SK-N-MC (cell line): ENCODE measurements around the gene JAZF1.

Experiments used
- DNase-seq: peaks from one replicate; pipeline ENCODE4 v3.0.0-alpha.2; 2011; ENCODE audit warnings: low read depth, low spot score
- H3K27ac ChIP-seq: fragments of 200-600 bp; sonication (generic); 2 replicates; pipeline ENCODE4 v1.5.1; 2016; ENCODE audit warnings: mixed run types
- H3K36me3 ChIP-seq: fragments of 200-600 bp; sonication (generic); 2 replicates; pipeline ENCODE4 v1.6.1; 2017; ENCODE audit warnings: antibody characterized with exemption, low read length, mixed read lengths; ENCODE audit not compliant: insufficient read depth
- H3K4me3 ChIP-seq: fragments of 200-600 bp; sonication (generic); 2 replicates; pipeline ENCODE4 v1.5.1; 2016
- H3K9ac ChIP-seq: fragments of 200-600 bp; sonication (generic); 2 replicates; pipeline ENCODE4 v1.8.0; 2017; ENCODE audit warnings: mixed run types, mixed read lengths; ENCODE audit not compliant: insufficient read length
- H3K9me3 ChIP-seq: fragments of 200-600 bp; sonication (generic); 2 replicates; pipeline ENCODE4 v1.6.1; 2017; ENCODE audit warnings: low read depth, mild to moderate bottlenecking, antibody characterized with exemption, low read length, moderate library complexity, mixed read lengths
- EZH2 ChIP-seq: fragments of 200-600 bp; sonication (generic); IDR thresholded peaks from one replicate; pipeline ENCODE4 v1.6.1; 2017; ENCODE audit warnings: antibody characterized with exemption
- FOXP2 ChIP-seq: optimal IDR thresholded peaks from 2 replicates; pipeline ENCODE3; 2011; ENCODE audit warnings: mild to moderate bottlenecking, moderate library complexity; ENCODE audit not compliant: insufficient read depth; ENCODE audit errors: extremely low read length, control extremely low read depth
- POLR2AphosphoS5 ChIP-seq: IDR thresholded peaks from 2 replicates; pipeline ENCODE4 v1.6.1; 2012; ENCODE audit warnings: mild to moderate bottlenecking, low read depth, low read length, borderline replicate concordance

JAZF1 gene

DNA sequence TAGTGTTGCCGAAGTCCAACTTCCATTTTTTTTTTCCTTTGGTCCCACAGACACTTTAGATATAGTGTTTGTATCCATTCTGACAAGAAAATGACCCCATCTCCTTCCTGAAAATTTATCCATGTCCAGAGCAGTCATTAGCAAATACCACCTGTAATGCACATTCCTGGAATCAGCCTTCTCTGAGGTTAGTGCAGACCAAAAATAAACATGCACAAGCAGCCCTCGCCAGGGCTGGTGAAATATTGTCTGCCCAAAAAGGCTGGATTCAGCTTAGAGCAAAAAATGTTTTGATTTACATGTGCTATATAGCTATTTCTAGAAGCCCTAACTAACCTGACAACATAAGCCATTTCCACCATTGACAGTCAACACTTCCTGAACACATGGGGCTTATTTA is 294.9 kb downstream of the JAZF1 start:
- no peak for TF ChIP-seq EZH2
- TF ChIP-seq FOXP2: no peak
- TF ChIP-seq POLR2AphosphoS5: no peak

GRCh38 chr7:27883696-27884095 is 296.9 kb downstream of the JAZF1 start:
- no peak for TF ChIP-seq POLR2AphosphoS5
- no peak for TF ChIP-seq FOXP2
- no peak for TF ChIP-seq EZH2
- DNase-seq: no peak
- H3K27ac ChIP-seq: no peak overlapping the region
- H3K36me3 ChIP-seq: no peaks in the 10 kb centered on the region
- no peaks in the 10 kb centered on the region for H3K9me3 ChIP-seq
- no peak overlapping the region for H3K9ac ChIP-seq
- H3K4me3 ChIP-seq: 0 out of 2 replicates have a peak overlapping the region, but pooled peaks have one; percentile 33

More for the DNA sequence above, 294.9 kb downstream of the JAZF1 start:
- no peaks in the 10 kb centered on the region for H3K36me3 ChIP-seq
- H3K9me3 ChIP-seq: no peaks in the 10 kb centered on the region
- no peak overlapping the region for H3K4me3 ChIP-seq
- H3K27ac ChIP-seq: no peak overlapping the region
- H3K9ac ChIP-seq: no peak overlapping the region
- no peak for DNase-seq

DNA sequence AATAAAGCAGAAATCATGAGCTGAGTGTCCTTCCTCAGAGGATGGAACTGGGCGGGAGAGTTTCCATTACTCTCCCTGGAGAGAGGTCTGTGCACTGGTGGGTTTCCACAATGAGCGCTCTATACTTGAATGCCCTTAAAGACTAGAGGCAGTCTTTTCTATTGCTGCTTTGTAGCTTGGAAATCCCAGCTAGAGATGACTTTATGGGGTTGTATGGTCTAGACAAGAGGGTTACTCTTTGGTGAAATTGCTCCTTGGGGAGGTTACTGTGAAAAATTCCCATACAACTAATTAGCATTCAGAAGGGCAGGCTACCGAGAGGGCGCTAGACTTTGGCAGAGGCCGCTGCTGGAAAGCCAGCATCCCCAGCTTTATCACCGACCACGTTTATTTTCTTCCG is 303.8 kb downstream of the JAZF1 start:
- Histone ChIP-seq H3K36me3 (no peaks in the 10 kb centered on the region), H3K27ac (no peak overlapping the region), H3K9me3 (no peaks in the 10 kb centered on the region), H3K9ac (no peak overlapping the region), H3K4me3 (no peak overlapping the region)
- no peak for DNase-seq
- TF ChIP-seq POLR2AphosphoS5: no peak
- TF ChIP-seq FOXP2: no peak
- no peak for TF ChIP-seq EZH2

DNA sequence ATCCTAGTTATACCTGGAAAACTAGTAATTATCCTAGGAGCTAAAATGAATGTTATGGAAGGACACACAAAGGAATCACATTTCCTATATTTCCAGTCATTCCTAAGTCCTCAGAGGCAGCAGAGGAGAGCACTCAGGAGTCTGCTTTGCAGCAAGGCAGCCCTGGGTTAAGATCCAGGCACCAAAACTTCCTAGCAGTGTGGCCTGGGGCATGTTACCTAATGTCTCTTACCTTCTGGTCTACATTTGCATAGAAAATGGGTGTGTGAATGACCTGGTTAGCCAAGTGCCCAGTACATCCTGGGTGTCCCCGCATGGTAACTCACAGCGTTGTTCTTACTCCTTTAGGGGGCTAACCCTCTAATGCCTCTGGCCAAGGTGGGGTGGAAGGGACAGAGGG is 304.8 kb downstream of the JAZF1 start:
- Histone ChIP-seq H3K27ac (no peak overlapping the region), H3K9ac (no peak overlapping the region), H3K4me3 (no peak overlapping the region), H3K36me3 (no peaks in the 10 kb centered on the region), H3K9me3 (no peaks in the 10 kb centered on the region)
- TF ChIP-seq POLR2AphosphoS5: no peak
- TF ChIP-seq EZH2: no peak
- no peak for TF ChIP-seq FOXP2
- no peak for DNase-seq

GRCh38 chr7:27875061-27875460 is 305.5 kb downstream of the JAZF1 start:
- no peaks in the 10 kb centered on the region for H3K9me3 ChIP-seq
- no peak overlapping the region for H3K9ac ChIP-seq
- TF ChIP-seq EZH2 (no peak), FOXP2 (no peak), POLR2AphosphoS5 (no peak)

DNA sequence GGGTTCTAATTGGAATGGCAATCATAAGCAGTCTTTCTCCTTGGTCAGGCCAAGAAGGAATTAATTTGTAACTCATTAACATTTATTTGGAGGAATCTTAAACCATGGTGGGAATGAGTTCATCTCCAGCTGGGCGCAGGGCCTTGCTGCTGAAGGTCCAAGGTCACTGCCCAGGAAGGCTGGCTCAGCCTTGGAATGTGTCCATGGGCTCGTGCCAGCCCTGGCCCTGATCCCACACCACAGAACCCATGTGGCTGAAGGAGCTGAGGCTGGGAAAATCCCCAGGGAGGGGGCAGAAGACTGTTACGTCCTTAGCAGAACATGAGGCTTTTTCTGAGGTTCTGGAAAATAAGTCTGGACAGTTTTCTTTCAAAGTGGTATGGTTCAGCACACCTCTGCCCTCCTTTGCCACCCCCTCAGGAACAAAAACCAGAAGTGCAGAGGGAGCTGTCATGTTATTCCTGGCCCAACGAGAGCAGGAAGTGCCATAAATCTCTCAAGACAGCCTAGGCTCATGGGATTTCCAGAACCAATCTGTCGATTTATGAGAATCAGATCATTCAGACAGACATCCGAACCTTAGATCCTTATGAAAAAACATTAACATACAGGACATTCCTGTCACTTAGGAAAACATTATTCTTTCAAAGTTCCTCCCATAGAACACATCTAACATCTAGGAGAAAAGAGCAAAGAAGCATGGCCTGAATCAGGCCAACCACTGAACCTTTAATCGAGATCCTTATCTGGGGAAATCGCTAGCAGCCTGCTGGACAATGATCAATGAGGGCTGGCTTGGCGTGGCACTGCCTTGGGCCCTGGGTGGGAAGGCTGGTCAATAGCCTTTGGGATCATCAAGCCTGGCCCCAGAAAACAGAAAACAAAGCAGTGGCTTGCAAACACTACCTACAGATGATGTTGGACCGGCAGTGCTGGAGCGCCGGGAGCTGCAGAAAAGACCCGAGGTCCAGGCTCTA is 306.3 kb downstream of the JAZF1 start:
- Histone ChIP-seq H3K4me3 (no peak overlapping the region), H3K36me3 (no peaks in the 10 kb centered on the region), H3K9me3 (no peaks in the 10 kb centered on the region), H3K9ac (no peak overlapping the region), H3K27ac (no peak overlapping the region)
- no peak for DNase-seq
- TF ChIP-seq POLR2AphosphoS5: no peak
- TF ChIP-seq EZH2: no peak

More at GRCh38 chr7:27875061-27875460, 305.5 kb downstream of the JAZF1 start:
- H3K36me3 ChIP-seq: no peaks in the 10 kb centered on the region
- DNase-seq: no peak
- no peak overlapping the region for H3K4me3 ChIP-seq
- H3K27ac ChIP-seq: no peak overlapping the region

DNA sequence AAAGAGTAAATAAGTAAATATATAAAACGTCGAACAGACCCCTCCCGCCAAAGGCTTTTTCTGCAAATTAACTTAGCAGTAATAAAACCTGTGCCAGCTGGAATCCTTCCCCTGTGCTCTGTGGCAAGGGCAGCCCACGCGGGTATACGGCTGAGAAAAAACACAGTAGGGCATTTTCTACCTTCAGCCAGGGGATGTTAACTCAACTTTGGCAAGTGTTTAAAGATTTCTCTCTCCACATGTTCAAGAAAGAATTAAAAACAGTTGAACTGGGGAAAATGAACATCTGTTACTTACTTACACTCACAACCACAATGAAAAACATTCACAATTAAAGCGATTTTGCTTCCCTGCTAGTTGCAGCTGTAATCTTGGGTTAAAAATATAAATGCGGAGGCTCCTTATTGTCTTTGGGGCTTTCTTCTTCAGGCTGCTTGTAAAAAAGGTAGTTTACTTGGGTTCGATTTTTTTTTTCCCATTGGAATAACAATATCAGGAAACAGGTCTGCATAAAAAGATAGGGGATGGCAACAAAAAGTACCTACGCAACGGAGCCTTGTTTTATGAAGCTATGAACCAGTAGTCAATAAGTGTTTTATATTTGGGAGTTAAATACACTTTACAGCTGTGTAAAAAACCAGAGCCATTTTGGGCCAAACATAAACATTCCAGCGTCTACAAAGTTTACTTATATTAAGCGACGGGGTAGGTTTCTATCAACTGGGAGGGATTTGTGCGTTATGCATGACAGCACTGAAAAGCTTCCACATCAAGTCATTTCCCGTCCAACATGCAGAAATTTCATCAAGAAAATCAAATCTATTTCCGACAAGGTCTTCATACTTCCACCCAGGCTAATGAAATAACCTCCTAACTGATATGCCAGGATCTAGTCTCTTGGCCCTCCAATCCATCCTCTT is 308.0 kb downstream of the JAZF1 start:
- TF ChIP-seq EZH2 (no peak), FOXP2 (no peak), POLR2AphosphoS5 (no peak)
- Histone ChIP-seq H3K27ac (no peak overlapping the region), H3K36me3 (no peaks in the 10 kb centered on the region), H3K9me3 (no peaks in the 10 kb centered on the region), H3K4me3 (no peak overlapping the region), H3K9ac (no peak overlapping the region)
- no peak for DNase-seq

GRCh38 chr7:27871866-27872265 is 308.7 kb downstream of the JAZF1 start:
- Histone ChIP-seq H3K9me3 (no peaks in the 10 kb centered on the region), H3K4me3 (no peak overlapping the region), H3K27ac (no peak overlapping the region), H3K9ac (no peak overlapping the region), H3K36me3 (no peaks in the 10 kb centered on the region)
- no peak for DNase-seq
- TF ChIP-seq FOXP2 (no peak), POLR2AphosphoS5 (no peak), EZH2 (no peak)
